ENCODE data around the gene C6orf141.

C6orf141 gene

DNA sequence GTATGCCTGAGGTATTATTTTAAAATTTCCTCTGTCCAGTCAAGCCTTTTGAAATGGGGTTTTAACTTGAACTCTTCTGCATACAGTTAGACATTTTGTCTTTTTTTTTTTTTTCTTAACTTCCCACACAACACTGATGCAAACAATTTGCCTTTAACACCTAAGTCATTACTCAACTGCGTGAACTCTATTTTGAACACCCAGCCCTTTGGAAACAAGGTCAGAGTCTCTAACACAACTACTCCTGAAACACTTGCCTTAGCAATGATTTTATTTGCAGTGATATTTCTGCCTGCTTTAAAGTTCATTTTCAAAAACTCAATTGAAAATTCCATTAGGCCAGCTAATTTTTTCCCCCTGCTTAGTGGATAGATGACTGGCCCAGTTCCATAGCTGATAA, 26.6 kb upstream of the C6orf141 start:
- ATAC-seq (replicated peaks; ENCODE audit: extremely low read depth, poor library complexity, severe bottlenecking), result no peak
- Mint-ChIP-seq H3K4me3 (no peak overlapping the region), H3K27me3 (peaks cover 5% of the 10 kb centered on the region), H3K27ac (ENCODE audit: low read depth) (no peak overlapping the region), H3K36me3 (ENCODE audit: insufficient read depth) (no peaks in the 10 kb centered on the region), H3K9me3 (no peaks in the 10 kb centered on the region), H3K4me1 (no peaks in the 10 kb centered on the region)
- DNase-seq (ENCODE audit: low spot score in 2 of 2), result no peak

DNA sequence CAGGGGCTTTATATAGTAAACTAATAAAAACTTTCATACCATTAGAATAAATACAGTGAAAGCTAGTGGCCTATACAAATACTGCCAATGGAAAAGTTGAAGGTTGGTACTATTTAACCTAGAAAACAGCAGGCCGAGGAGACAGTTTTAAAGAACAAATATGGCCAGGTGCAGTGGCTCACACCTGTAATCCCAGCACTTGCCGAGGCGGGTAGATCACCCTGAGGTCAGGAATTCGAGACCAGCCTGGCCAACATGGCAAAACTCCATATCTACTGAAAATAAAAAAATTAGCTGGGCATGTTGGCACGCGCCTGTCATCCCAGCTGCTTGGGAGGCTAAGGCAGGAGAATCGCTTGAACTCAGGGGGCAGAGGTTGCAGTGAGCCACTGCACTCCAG, 25.9 kb upstream of the C6orf141 start:
- Mint-ChIP-seq H3K9me3 (no peaks in the 10 kb centered on the region), H3K36me3 (ENCODE audit: insufficient read depth) (no peaks in the 10 kb centered on the region), H3K27ac (ENCODE audit: low read depth) (no peak overlapping the region), H3K4me3 (no peak overlapping the region), H3K27me3 (peaks cover 11% of the 10 kb centered on the region), H3K4me1 (no peaks in the 10 kb centered on the region)
- ATAC-seq (replicated peaks; ENCODE audit: extremely low read depth, poor library complexity, severe bottlenecking) (no peak), DNase-seq (ENCODE audit: low spot score in 2 of 2) (no peak)

DNA sequence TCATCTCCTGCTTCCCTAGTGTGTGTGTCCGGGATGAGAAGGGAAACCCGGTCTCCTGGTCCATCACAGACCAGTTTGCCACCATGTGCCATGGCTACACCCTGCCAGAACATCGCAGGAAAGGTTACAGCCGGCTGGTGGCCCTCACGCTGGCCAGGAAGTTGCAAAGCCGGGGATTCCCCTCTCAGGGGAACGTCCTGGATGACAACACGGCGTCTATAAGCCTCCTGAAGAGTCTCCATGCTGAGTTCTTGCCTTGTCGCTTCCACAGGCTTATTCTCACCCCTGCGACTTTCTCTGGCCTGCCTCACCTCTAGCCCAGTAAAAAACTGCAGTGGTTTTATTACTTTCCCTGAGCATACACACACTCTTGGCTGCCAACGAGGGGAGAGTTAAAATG, 23.9 kb upstream of the C6orf141 start:
- Mint-ChIP-seq H3K36me3 (ENCODE audit: insufficient read depth) (no peaks in the 10 kb centered on the region), H3K27me3 (peaks cover 20% of the 10 kb centered on the region), H3K9me3 (no peaks in the 10 kb centered on the region), H3K27ac (ENCODE audit: low read depth) (no peak overlapping the region), H3K4me3 (no peak overlapping the region), H3K4me1 (no peaks in the 10 kb centered on the region)
- ATAC-seq (replicated peaks; ENCODE audit: extremely low read depth, poor library complexity, severe bottlenecking) (no peak), DNase-seq (ENCODE audit: low spot score in 2 of 2) (no peak)

DNA sequence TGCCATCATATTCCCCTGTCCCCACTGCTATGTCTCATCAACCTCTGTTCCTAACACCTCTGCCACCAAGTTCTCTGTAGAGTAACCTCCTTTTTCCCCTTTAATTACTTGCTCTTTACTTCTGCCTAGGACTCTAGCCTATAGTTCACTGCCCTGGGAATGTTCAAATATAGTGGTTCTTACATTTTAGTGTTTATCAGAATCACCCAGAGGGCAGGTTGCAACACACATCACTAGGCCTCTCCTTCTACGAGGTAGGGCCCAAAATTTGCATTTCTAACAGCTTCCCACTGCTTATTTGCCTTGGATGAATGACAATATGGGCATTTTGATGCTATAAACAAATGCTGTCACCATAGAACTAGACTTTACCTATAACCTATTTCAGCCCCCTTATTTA, 23.1 kb upstream of the C6orf141 start:
- Mint-ChIP-seq H3K4me1 (no peaks in the 10 kb centered on the region), H3K36me3 (ENCODE audit: insufficient read depth) (no peaks in the 10 kb centered on the region), H3K27ac (ENCODE audit: low read depth) (no peak overlapping the region), H3K4me3 (no peak overlapping the region), H3K27me3 (peaks cover 20% of the 10 kb centered on the region), H3K9me3 (no peaks in the 10 kb centered on the region)
- ATAC-seq (replicated peaks; ENCODE audit: extremely low read depth, poor library complexity, severe bottlenecking), result no peak
- no peak for DNase-seq (ENCODE audit: low spot score in 2 of 2)

DNA sequence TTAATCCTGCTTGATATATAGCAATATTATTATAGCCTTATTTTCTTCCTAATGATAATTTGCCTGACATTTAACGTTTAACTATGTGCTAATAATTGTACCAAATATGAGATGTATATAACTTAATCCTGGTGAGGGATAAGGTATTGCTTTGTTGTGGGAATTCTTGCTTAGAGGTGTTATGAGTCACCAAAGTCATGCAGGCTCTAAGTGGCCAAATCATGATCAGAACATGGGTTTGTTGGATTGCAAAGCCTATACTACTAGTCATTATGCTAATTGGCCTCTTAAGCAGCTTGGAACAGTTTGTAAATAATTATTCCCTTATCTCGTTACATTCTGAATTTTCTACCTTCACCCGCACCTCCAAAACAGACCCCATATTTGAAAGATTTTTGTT, 21.9 kb upstream of the C6orf141 start:
- no peak for DNase-seq (ENCODE audit: low spot score in 2 of 2)
- Mint-ChIP-seq H3K27ac (ENCODE audit: low read depth) (no peak overlapping the region), H3K4me1 (no peaks in the 10 kb centered on the region), H3K27me3 (peaks cover 20% of the 10 kb centered on the region), H3K36me3 (ENCODE audit: insufficient read depth) (no peaks in the 10 kb centered on the region), H3K9me3 (no peaks in the 10 kb centered on the region), H3K4me3 (no peak overlapping the region)
- no peak for ATAC-seq (replicated peaks; ENCODE audit: extremely low read depth, poor library complexity, severe bottlenecking)

DNA sequence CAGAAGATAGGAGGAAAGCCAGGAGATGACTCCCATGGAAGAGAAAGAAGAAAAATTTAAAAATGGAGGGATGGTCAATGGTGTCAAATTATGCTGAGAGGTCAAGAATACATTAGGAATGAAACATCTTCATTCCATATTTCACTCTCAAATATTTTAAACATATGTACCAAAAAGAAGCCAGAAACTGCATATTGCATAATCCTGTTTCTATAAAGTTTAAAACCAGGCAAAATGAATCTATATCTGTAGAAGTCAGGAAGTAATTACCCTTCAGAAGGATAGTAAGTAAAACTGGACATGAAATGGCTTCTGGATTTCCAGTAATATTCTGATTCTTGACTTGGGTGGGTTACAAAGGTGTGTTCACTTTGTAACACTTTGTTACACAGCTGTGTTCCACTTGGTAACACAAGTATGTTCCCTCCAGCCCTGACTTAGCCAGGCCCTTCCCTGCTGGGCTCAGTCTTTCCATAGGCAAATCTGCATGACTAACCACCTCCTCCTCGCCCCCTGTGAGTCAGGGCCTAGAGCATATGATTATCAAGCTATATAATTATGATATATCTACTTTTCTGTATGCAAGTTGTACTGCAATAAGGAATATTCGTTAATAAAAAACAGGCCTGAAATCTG, 20.2 kb upstream of the C6orf141 start:
- H3K27ac Mint-ChIP-seq (ENCODE audit: low read depth), result no peak overlapping the region
- no peak overlapping the region for H3K4me3 Mint-ChIP-seq
- H3K9me3 Mint-ChIP-seq, result no peaks in the 10 kb centered on the region
- no peaks in the 10 kb centered on the region for H3K36me3 Mint-ChIP-seq (ENCODE audit: insufficient read depth)
- no peaks in the 10 kb centered on the region for H3K4me1 Mint-ChIP-seq
- no peak for ATAC-seq (replicated peaks; ENCODE audit: extremely low read depth, poor library complexity, severe bottlenecking)
- peaks cover 20% of the 10 kb centered on the region for H3K27me3 Mint-ChIP-seq
- no peak for DNase-seq (ENCODE audit: low spot score in 2 of 2)

DNA sequence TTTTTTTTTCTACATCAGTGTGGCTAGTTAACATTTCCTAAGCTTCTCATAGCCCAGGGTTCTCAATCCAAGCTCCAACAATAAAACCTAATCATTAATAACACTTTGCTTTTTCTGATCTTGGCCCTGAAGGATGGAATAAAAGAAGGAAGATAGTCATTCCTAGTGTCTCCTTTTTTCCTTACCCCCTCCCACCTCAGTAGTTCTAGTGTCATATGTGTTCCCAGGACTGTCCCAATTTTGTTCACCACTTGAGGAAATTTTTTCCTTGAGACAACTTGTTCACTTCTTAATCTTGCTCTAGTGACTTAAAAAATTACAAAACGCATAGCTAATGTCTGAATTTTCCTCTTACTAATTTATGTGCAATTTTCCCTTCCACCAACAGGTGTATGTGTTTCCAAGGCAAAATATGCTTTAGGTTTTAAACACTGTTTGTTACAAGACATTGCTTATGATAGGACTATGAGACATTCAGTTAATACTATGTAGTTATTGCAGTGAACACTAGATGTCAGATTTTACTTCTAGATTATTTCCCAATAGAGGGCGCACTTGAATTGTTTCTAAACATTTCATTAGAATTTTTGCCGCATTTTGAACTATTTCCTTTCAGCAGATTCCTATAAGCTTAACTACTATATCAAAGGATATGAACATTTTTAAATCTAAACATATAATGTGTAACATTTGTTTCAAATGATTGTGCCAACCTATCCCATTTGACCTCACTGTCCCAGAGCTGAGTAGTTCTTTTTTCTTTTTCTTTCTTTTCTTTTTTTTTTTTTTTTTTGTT, 18.5 kb upstream of the C6orf141 start:
- no peaks in the 10 kb centered on the region for H3K4me1 Mint-ChIP-seq
- H3K9me3 Mint-ChIP-seq, result no peaks in the 10 kb centered on the region
- H3K4me3 Mint-ChIP-seq, result no peak overlapping the region
- H3K27ac Mint-ChIP-seq (ENCODE audit: low read depth), result no peak overlapping the region
- ATAC-seq (replicated peaks; ENCODE audit: extremely low read depth, poor library complexity, severe bottlenecking) (peak; percentile 40), DNase-seq (ENCODE audit: low spot score in 2 of 2) (no peak)
- no peaks in the 10 kb centered on the region for H3K36me3 Mint-ChIP-seq (ENCODE audit: insufficient read depth)
- peaks cover 20% of the 10 kb centered on the region for H3K27me3 Mint-ChIP-seq

DNA sequence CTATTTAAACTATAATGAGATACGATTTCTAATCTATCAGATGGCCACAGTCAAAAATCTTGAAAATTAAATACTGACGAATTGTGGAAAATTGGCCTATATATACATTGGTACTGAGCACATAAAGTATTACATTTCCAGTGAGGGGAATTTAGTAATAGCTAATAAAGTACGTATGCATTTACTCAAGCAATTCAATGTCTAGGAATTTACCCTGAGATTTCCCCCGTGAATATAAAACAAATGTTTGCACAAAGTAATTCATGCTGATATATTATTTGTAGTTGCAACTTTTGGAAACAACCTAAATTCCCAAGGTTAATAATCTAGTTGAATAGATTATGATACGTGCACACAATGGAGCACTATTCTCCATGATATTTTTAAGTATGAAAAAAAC, 14.7 kb upstream of the C6orf141 start:
- Mint-ChIP-seq H3K4me1 (no peaks in the 10 kb centered on the region), H3K27ac (ENCODE audit: low read depth) (no peak overlapping the region), H3K9me3 (no peaks in the 10 kb centered on the region), H3K4me3 (no peak overlapping the region), H3K36me3 (ENCODE audit: insufficient read depth) (no peaks in the 10 kb centered on the region), H3K27me3 (no peaks in the 10 kb centered on the region)
- DNase-seq (ENCODE audit: low spot score in 2 of 2) (no peak), ATAC-seq (replicated peaks; ENCODE audit: extremely low read depth, poor library complexity, severe bottlenecking) (no peak)

DNA sequence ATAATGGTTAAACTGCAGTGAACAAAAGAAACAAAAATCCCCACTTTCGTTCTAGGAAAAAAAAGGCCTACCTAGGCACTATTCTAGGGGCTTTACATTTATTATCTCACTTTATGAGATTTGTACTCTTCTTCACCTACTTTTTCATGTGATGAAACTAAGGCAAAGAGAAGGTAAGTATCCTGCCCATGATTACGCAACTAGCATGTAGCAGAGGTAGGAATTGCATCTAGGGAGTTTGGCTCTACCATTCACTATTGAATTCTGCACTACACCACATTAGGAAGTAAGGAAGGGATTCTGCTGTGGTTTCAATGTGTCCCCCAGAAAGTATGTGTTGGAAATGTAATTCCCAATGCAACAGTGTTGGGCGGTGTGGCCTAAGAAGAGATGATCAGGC, 11.4 kb upstream of the C6orf141 start:
- no peak for DNase-seq (ENCODE audit: low spot score in 2 of 2)
- no peak overlapping the region for H3K27ac Mint-ChIP-seq (ENCODE audit: low read depth)
- no peaks in the 10 kb centered on the region for H3K36me3 Mint-ChIP-seq (ENCODE audit: insufficient read depth)
- H3K4me1 Mint-ChIP-seq, result no peaks in the 10 kb centered on the region
- H3K4me3 Mint-ChIP-seq, result no peak overlapping the region
- no peaks in the 10 kb centered on the region for H3K27me3 Mint-ChIP-seq
- no peaks in the 10 kb centered on the region for H3K9me3 Mint-ChIP-seq
- no peak for ATAC-seq (replicated peaks; ENCODE audit: extremely low read depth, poor library complexity, severe bottlenecking)

DNA sequence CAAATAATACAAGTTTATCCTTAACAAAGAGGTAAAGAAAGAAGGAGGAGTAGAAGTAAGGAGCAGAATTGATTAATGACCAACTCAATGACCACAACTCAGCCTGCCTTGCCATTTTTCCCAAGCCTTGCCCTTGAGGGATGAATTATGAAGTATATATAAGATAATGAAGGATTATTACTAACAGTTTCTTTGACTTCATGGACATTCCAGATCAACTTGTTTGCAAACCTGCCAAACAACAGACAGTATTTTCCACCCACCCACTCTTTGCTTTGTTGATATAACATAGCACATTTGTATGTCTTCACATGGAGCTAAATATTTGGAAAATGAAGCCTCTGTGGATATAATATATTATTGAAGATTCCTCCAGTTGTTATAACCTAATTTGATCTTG, 9.9 kb upstream of the C6orf141 start:
- Mint-ChIP-seq H3K9me3 (no peaks in the 10 kb centered on the region), H3K27me3 (no peaks in the 10 kb centered on the region), H3K4me3 (no peak overlapping the region), H3K36me3 (ENCODE audit: insufficient read depth) (no peaks in the 10 kb centered on the region), H3K27ac (ENCODE audit: low read depth) (no peak overlapping the region), H3K4me1 (no peaks in the 10 kb centered on the region)
- DNase-seq (ENCODE audit: low spot score in 2 of 2), result no peak
- ATAC-seq (replicated peaks; ENCODE audit: extremely low read depth, poor library complexity, severe bottlenecking), result no peak

DNA sequence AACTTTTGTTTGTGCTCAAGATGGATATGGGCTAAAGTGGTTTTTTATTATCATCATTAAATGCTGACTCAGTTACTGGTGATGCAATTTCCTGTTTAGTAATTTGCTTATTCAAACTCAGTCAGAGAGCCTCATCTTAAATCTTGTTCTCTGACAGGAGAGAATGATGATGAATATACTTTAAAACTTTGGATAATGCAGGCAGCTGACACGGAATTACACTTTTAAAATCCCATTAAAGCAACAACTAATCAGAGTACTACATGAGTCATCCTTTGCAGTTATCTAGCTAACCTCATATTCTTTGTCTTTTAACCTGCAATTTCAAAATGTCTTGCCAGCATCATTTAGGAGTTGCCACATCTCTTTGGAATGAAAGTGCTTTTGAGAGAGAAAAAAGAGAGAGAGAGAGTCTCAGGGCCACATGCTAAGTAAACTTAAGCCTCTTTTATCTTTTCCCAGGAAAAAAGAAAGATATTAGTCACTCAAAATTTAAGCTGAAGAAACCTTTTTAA, 9.2 kb upstream of the C6orf141 start:
- Mint-ChIP-seq H3K27me3 (peaks cover 4% of the 10 kb centered on the region), H3K4me3 (no peak overlapping the region), H3K9me3 (no peaks in the 10 kb centered on the region), H3K27ac (ENCODE audit: low read depth) (no peak overlapping the region), H3K4me1 (no peaks in the 10 kb centered on the region), H3K36me3 (ENCODE audit: insufficient read depth) (no peaks in the 10 kb centered on the region)
- DNase-seq (ENCODE audit: low spot score in 2 of 2) (no peak), ATAC-seq (replicated peaks; ENCODE audit: extremely low read depth, poor library complexity, severe bottlenecking) (no peak)

DNA sequence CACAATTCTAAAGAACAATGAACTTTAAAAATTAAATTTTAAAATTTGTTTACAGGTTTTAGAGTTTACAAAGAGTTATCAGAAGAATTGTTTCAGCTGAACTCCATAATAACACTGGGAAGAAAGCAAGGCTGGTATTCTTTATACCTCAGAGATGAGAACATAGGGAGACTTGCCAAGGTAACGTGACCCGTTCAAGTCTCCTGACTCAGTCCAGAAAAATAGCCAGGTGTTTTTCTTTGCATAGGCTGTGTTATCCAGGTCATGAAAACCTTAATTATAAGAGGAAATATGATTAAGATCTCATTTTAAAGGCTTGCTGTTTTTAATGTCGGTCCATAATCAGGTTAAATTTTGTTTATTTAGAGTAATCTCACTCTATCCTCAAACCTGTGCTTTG, 8.5 kb upstream of the C6orf141 start:
- Mint-ChIP-seq H3K27ac (ENCODE audit: low read depth) (no peak overlapping the region), H3K9me3 (no peaks in the 10 kb centered on the region)
- ATAC-seq (replicated peaks; ENCODE audit: extremely low read depth, poor library complexity, severe bottlenecking), result no peak

More for the DNA sequence above, 8.5 kb upstream of the C6orf141 start:
- Mint-ChIP-seq H3K4me3 (no peak overlapping the region), H3K27me3 (peaks cover 10% of the 10 kb centered on the region), H3K36me3 (ENCODE audit: insufficient read depth) (no peaks in the 10 kb centered on the region), H3K4me1 (no peaks in the 10 kb centered on the region)
- DNase-seq (ENCODE audit: low spot score in 2 of 2), result no peak
